Stimulated activated CD8-positive, alpha-beta memory T cell treated with anti-CD3 and anti-CD28 coated beads, Interleukin-15, amount 100 ng/mL, for 1 hour (primary cell): Measurements from ENCODE around the gene TF.

ENCODE experiments used
- DNase-seq: peaks from one replicate; pipeline ENCODE4 v3.0.0-alpha.2; 2020; ENCODE audit warnings: low read depth

TF gene

DNA sequence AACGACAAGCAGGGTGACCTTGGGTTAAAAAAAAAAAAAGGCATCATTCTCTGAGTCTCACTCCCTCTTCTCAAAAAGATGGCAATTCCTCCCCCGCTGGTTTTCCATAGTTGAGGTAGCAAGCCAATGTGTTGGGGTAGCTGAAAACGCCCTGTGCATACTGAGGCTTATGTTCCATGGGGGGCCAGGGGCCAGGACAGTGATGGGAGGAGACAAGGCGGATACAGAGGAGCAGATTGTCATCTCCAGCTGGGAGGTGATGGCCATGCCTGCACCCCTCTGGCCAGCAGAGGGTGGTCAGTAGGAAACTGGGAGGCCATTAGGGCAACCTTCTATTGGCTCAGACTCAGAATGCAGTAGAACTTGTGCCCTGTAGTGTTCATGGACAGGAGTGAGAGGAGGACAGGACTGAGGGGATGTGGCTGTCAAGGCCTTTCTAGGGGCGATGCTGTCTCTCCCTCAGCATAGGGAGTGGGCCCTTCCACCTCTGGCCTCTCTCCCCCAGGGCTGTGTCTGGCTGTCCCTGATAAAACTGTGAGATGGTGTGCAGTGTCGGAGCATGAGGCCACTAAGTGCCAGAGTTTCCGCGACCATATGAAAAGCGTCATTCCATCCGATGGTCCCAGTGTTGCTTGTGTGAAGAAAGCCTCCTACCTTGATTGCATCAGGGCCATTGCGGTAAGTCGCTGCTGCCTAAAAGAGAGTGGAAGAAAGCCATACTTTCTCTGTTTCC, 1.9 kb downstream of the TF start:
- DNase-seq, result no peak

DNA sequence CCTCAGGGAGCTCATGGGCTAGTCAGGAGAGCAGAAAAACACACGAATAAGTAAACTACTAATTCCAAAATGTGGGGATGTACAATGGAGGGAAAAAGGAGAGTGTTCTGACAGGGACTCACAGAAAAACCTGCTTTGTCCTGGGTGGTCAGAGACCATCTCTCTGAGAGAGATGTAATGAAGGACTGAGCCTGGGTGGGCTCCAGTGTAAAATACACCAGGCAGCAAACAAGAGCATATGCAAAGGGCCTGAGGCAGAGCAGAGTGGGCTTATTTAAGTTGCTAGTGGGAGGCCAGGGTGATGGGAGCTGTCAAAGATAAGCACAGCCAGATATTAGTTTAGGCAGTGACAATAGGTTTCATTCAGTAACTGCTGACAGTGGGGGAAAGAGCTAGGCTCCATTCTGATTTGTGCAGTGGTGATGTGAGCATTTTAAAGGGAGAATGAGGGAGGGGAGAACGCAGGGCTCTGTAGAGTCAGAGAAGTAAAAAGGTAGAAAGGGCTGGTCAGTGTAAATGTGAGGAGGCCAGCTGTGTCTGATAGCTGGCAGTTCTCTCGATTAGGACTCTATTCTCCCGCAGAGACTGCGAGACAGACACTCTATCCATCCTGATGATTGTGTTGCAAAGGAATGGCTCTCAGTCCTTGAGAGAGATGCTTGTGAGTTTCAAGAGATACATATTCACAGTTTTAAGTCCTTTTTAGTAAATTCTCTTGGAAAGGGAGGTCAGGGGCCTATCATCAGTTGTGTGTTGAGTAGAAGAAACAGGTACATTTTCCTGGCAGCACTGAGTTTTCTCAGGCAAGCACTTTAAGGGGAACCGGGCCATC, 3.5 kb downstream of the TF start:
- DNase-seq, result no peak

DNA sequence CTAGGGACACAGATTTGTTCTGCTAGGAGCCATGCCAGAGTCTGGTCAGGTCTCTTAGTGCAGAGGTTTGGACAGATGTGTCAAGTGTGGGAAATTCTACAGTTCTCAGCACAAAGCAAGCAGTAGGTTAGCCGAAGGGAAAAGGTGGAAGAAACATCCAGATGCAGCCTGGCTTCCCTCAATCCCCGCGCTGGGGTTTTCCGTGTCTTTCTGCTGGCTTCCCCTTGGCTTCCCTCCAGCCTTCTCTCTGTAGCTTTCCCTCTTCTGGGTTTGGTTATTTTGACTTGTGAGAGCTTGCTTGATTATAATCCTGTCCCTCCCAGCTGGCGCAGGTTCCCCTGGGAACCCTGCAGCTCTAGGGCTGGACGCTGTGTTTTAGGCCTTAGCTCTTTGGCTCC, 4.1 kb downstream of the TF start:
- DNase-seq, result no peak

DNA sequence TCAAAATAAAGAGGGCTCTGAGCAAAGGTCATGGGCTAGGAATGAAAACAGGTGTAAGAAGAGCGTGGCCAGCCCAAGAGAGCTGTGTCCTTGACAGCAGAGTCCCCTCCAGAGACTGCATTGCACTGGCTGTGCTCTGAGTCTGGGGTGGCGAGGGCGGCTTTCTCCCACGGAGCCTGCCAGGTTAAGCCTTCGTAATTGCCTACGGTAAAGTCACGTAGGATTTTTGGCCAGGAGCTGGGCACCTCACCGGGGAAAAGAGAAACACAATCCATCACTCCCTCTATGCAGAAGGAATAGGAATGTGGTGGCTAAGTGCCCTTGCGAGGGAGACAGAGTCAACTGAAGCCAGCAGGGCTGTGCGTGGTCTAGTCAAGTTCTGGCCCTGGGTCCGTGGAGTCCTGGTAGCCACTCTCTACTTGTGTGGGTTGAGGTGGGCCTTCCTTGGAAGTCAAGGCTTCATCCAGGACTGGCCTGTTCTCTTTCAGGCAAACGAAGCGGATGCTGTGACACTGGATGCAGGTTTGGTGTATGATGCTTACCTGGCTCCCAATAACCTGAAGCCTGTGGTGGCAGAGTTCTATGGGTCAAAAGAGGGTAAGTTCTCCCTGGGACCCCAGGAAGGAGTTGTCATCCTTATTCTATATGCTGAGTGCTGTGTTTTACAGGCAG, 7.0 kb downstream of the TF start:
- DNase-seq, result no peak

DNA sequence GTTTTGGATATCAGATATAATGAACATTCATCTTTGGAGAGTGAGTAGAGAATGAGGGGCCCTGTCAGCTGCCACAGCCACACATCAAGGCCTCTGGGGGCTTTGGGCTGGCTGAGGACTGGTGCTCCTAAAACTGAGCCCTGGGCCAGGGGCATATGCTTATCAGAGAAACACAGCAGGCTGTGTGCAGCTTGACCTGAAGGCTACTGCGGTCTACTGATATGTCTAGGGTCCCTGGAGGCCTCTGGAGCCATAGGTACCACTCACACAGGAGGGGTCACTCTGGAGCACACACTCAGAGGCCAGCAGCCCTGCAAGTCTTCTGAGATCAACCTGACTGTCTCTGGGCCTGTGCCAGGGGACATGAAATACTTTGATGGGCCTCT, 7.6 kb downstream of the TF start:
- DNase-seq, result no peak

DNA sequence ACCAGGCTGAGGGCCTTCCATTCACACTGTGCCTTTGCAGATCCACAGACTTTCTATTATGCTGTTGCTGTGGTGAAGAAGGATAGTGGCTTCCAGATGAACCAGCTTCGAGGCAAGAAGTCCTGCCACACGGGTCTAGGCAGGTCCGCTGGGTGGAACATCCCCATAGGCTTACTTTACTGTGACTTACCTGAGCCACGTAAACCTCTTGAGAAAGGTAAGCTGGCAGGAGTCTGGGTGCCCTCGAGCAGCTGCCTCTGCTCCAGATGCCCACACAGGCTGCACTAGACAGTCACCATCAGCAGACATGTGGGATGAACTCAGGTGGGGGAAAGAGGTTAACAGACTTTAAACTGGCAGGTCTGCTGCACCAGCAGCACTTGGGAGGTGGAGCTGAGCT, 8.3 kb downstream of the TF start:
- no peak for DNase-seq

DNA sequence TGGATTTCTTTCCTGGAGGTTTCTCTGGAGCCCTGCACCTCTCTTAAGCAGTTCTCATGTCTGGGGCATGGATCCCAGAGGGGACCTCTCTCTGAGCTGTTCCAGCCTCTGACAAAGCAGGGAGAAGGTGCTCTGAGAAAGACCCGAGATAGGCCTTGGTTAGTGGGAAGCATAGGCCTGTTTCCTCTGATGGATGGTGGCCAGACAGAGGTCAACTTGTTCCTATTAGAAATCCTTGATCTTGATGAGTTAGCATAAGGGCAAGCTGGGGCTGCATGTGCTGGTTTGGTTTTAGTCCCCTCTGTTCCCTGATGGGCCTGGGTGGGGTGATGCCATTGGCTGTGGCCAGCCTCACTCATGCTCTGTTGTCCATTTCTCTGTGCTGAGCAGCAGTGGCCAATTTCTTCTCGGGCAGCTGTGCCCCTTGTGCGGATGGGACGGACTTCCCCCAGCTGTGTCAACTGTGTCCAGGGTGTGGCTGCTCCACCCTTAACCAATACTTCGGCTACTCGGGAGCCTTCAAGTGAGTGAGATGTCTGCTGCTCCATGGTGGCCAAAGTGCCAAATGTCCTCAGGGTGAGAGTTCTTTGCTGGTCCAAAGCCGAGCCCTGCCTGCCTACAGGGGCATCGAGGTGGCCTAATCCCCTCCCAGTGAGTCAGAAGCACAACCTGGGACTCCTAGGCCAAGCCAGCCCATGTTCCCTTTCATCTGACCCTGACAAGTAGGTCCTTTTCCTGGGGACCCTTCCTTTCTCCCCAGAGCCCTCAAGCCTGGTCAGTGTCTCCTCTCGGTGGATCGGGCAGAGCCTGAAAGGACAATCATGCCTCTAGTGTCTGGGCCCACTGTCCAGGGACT, 9.0 kb downstream of the TF start:
- DNase-seq, result no peak

DNA sequence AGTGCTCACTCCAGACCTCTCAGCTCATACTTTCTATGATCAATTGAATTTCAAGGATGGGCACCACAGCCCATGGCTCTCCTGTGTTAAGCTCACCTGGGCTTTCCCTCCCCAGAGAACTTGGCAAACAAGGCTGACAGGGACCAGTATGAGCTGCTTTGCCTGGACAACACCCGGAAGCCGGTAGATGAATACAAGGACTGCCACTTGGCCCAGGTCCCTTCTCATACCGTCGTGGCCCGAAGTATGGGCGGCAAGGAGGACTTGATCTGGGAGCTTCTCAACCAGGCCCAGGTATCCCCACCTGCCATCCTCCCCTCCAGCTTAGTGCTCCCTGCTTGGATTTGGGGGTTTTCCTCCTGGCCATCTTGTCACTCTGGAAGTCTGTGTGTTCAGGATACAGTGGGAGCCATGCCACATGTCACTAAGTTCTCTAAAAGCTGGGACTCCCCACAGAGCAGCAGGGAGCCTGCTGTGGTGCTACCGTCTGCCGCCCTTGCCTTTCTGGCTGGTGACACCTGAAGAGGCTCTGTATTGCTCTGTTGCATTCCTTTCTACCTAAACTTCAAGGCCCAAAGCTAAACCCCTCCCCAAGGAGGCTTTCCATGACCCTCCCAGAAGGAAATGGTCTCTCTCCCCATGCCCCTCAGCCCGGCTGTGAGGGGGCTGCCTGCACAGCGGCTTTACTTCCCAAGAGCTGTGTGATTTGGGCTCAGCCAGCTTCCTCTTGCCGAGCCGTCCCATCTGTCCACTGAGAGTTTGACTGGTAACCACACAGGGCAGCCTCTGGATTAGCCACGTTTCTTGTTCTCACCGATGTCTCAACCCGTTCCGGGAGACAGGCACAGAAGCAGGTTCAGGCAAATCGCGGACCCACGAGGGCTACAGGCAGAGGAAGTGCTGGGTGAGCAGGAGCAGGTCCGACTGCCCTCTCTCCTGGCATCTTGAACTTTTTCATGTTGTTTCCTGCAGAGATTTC, 10.8 kb downstream of the TF start:
- DNase-seq, result no peak

DNA sequence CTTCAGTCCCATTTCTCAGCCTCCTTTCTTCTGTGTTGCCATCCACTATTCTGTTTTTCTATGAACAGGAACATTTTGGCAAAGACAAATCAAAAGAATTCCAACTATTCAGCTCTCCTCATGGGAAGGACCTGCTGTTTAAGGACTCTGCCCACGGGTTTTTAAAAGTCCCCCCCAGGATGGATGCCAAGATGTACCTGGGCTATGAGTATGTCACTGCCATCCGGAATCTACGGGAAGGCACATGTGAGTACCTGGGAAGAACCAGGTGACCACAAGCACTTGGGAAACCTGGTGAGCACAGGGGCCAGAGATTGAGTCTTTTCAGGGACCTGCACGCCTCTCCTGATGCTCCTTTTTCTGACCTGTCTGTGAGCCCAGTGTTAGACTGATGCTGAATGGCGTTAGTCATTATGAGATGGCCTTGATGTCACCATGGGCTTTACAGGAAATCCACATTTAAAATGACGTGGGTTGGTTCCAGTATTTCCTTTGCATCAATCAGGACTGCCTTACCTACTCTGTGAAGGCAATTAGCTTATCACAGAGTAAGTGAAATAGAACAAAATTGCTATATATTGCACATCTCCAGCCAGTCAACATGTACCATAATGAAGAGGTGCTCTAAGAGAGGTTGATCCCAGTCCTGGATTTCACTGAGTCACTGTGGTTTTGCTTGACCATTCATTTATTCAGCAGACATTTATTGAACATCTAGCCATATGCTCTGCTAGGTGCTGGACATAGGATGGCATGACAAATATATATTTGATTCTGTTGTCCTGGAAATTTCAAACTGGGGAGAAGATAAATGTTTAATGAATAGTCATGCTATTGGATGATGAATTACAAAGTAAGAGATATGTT, 11.7 kb downstream of the TF start:
- no peak for DNase-seq

DNA sequence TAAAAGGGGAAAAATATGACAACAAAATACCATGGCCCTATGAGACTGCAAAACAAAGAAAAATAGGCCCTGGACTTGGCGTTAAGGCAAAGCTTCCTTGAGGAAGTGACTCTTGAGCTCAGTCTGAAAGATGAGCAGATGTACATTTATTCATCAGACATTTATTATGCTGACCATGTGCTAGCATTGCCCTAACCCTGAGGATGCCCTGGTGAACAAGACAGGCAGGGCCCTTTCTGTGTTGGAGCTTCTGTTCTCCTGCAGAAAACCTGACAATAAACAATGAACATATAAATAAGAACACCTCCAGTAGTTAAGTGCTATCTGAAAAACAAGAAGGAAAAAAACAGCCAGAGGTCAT, 12.4 kb downstream of the TF start:
- no peak for DNase-seq

DNA sequence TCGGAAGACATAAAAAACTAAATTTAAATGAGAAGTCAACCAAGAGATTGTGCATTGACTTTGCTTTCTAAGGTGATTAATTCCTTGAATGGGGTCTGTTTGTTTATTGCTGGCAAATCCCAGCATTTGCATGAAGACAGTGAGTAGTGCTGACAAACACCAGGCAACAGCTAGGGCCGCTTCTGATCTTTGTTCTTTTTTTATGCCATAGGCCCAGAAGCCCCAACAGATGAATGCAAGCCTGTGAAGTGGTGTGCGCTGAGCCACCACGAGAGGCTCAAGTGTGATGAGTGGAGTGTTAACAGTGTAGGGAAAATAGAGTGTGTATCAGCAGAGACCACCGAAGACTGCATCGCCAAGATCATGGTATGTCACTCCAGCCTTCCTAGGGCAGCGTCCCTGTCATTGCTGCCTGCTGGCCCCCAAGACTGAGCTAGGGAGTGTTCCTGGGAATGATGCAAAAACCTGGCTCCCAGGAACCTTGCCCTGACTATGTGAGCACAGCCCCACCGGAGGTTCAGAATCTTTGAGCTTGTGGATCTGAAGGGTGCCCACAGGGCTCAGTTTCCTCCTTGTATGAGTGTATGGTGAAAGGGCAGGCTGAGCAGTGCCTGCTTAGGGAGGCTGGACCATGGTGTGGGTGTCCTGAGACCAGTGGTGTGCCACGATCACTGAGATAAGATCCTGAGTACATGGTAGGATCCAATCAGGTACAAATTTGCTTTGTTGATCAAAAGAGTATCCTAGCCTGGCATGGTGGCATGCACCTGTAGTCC, 13.0 kb downstream of the TF start:
- no peak for DNase-seq

DNA sequence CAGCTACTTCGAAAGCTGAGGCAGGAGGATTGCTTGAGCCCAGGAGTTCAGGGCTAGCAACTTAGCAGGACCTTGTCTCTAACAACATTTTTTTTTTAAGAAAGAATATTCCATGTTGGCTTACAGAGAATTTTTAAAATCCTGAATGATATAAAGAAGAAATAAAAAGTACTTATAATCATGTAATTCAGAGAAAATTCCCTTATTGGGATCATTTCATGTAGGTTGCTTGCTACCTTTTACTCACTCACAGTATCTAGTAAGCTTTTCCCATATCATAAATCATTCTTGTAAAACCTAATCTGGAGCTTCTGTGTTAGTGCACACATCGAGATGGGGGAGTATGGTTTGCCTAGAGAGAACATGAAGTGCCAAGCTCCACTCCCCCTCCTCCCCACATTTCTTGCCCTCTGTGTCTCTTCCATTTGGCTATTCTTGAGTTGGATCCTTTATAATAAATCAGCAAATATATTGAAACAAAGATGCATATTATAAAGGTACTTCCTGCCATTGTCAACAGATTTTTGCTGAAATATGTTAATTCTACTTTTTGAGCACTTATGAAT, 13.6 kb downstream of the TF start:
- DNase-seq, result no peak

DNA sequence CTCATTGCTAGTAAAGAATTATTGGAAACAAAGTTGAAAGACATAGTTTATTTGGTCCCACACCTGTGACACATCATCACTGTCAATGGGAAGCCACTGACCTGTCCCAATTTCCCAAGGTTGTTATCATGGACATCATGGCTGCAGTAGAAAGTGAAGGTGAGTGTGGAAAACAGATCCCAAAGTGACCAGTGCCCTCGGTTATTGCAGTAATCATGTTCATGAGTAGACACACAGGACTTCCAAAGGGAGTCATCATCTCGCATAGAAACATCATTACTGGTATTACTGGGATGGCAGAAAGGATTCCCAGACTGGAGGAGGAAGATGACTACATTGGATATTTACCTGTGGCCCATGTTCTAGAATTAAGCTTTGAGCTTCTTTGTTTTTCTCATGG, 14.7 kb downstream of the TF start:
- DNase-seq, result no peak

DNA sequence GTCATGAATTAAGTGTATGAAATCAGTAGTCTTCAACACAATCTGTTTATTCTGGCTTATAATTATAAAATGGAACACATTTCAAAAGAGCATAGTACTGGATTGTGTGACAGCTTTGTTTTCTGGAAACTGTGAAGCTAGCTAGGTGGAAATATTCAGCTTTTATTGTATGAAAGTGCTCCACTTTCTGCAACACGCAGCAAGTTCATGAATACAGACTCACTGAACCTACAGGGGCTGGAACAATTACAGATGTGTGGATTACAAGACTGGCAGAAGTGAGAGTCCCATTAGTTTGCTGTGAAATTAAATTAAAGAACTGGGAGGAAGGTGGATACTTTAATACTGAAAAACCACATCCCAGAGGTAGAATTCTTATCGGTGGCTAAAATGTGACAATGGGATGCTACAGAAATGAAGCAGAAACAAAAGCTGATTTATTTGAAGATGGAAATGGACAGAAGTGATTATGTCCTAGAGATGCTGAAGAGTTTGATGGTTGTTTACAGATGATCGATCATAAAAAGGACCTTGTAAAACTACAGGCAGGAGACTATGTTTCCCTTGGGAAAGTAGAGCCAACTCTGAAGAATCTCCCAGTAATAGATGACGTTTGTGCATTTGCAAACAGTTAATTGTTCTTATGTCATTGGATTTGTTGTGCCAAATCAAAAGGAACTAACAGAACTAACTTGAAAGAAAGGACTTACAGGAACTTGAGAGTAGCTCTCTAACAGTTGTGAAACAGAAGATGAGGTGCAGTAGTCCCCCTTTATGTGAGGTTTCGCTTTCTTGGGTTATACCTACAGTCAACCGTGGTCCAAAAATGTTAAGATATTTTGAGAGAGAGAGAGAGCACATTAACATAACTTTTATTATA, 15.7 kb downstream of the TF start:
- DNase-seq, result no peak

DNA sequence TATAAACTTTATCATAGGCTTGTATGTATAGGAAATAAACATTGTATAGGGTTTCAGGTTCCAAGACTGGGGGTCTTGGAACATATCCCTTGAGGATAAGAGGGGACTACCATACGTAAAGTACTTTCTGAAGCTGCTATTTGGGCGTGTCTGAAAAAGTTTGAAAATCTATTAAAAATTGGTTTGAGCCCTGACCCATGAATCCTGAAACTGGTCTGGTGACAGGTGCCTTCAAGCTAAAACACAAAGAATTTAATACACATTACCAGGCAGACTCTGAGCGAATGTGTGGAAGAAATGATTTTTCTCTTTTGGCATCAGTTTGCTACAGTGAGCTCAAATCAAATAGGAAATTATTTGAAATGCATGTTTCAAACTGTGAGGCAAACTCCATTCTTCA, 16.3 kb downstream of the TF start:
- no peak for DNase-seq

DNA sequence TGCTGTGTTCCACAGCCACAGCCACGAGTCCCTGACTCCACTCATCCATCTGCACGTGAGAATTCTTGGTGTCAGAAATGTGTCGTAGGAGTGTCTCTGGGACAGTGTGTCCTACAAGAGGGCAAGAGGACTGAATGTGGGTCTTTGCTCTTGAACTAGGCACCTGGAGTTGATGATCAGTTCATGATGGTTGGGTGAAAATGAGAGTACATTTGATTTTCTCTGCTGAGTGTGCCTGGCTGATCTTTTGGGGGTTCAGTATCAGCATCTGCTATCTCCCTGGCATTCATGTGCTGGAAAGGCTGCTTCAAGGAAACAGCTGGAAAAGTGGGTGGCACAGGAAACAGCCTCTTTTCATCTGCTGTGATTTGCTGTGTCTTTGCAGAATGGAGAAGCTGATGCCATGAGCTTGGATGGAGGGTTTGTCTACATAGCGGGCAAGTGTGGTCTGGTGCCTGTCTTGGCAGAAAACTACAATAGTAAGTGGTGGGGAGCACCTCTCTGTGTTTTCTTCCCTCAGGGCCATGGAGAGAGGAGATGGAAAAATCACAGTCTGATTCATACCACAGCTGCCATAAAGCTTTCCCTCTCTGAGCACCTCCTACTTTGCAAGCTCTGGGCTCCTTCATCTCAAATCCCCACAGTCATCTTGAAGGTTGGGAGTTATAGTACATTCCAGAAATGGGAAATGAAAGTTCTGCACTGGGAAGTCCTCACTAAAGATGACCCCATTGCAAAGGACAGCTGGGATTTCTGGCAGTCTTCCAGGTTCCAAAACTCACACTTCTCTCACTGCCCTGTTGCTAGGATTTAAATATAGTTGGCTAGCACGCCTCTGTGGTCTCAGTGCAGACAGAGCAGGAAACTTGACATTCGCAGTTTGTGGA, 17.8 kb downstream of the TF start:
- no peak for DNase-seq

DNA sequence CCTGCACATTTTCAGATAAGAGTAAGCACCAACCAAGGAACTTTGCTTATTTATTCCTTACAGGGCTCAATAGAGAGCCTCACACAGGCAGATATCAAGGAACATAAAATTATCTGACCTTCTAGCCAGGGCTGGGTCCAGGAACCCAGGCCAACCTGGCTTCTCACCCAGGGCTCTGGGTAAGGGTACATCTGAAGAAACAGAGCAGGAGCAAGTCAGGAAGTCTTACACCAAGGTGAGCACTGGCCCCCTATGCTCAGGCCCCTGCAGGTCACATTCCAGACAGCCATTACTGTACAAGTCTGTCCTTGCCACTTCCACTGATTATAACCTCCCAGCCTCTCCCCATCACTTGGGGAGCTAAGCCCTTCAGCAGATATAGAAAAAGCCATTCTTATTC, 19.1 kb downstream of the TF start:
- no peak for DNase-seq
